Breast epithelium (tissue), 4 donors: ENCODE data around the gene SNRNP25. TPM values are rescaled to one million over a fixed set of nuclear protein-coding genes. Genes with fewer than 3 reads are reported as not detected.

Experiments
- DNase-seq, 2 donors: peaks; one replicate each; pipeline ENCODE4 v3.0.0-alpha.2; 2019; ENCODE audit warnings: low spot score in 2 of 2
- H3K27ac ChIP-seq, 2 donors: fragments of 200-600 bp; sonication (generic) in 1 of 2; one replicate each; pipeline ENCODE4 v1.5.1; 2016 to 2019; ENCODE audit warnings: mild to moderate bottlenecking in 1 of 2
- H3K27me3 ChIP-seq, 2 donors: fragments of 200-600 bp; sonication (generic) in 1 of 2; one replicate each; pipeline versions ENCODE4 v1.5.1 to v1.6.0; 2017 to 2019; ENCODE audit warnings: control low read depth in 1 of 2, mild to moderate bottlenecking in 1 of 2
- H3K36me3 ChIP-seq: fragments of 200-600 bp; one replicate; pipeline ENCODE4 v1.5.1; 2019
- H3K4me1 ChIP-seq, 2 donors: fragments of 200-600 bp; sonication (generic); one replicate each; pipeline ENCODE4 v1.5.1; 2016 to 2019; ENCODE audit warnings: control low read depth in 1 of 2
- H3K4me3 ChIP-seq, 3 donors: fragments of 200-600 bp; sonication (generic); 1 replicate in 2 of 3; 2 replicates in 1 of 3; pipeline ENCODE4 v1.5.1; 2016 to 2019; ENCODE audit warnings: mild to moderate bottlenecking in 3 of 3, moderate library complexity in 2 of 3
- H3K9me3 ChIP-seq, 2 donors: fragments of 200-600 bp; sonication (generic) in 1 of 2; one replicate each; pipeline ENCODE4 v1.5.1; 2016 to 2019; ENCODE audit warnings: control low read depth in 1 of 2
- POLR2A ChIP-seq: fragments of 450-650 bp; IDR thresholded peaks from one replicate; pipeline ENCODE4 v1.6.1; 2016; ENCODE audit warnings: antibody characterized with exemption, mild to moderate bottlenecking, moderate library complexity
- POLR2AphosphoS5 ChIP-seq, 3 donors: sonication (generic); formaldehyde crosslinking; IDR thresholded peaks; one replicate each; pipeline ENCODE4 v1.6.1; 2017; ENCODE audit warnings: antibody characterized with exemption in 3 of 3
- intact Hi-C: fragments of 100-400 bp; cut with DNase I; formaldehyde crosslinking; loops from one replicate; pipeline ENCODE4 v1.15.1; 2023; ENCODE audit warnings: low total_unique reads
- total RNA-seq, 3 donors: library from RNA; depleted of rRNA; stranded (reverse); fragments of >200 nt; gene quantifications; one replicate each; pipeline ENCODE4 v1.1.0, GENCODE V29; 2016
- TF ChIP-seq, protein P1 (sequence below), 3 donors: fragments of 450-650 bp; IDR thresholded peaks; one replicate each; pipeline ENCODE4 v1.5.1; 2016 to 2017; ENCODE audit warnings: antibody characterized with exemption in 3 of 3, mild to moderate bottlenecking in 3 of 3, moderate library complexity in 3 of 3

The SNRNP25 gene
- total RNA-seq, 3 donors from 2014 or later = 17.4 to 23.9 (median 17.9) TPM

DNA sequence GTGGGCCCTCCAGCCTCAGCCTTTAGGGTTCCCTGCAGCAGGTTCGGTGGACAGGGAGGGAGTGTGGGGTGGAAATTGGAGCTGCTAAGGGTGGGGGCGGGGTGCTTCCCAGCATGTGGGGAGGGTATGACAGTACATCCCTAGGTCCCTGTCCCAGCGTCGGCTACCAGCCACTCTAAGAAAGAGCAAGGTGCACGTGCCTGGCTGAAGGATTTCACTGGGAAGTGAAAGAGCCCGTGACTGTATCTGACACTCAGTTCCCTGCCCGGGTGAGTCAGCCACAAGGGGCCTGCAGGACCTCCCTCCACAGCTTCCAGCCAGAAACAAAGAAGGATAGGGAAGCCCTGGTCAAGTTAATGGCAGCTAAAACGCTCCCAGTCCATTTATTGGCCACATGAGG, 4.1 kb downstream of the SNRNP25 start:
- no peak for DNase-seq
- H3K4me3 ChIP-seq = no peak overlapping the region
- H3K9me3 ChIP-seq = no peaks in the 10 kb centered on the region
- no peak overlapping the region for H3K27ac ChIP-seq
- TF ChIP-seq POLR2A (no peak), POLR2AphosphoS5 (IDR thresholded peaks at IDR 0.05) (no peak)
- TF ChIP-seq, protein P1, sequence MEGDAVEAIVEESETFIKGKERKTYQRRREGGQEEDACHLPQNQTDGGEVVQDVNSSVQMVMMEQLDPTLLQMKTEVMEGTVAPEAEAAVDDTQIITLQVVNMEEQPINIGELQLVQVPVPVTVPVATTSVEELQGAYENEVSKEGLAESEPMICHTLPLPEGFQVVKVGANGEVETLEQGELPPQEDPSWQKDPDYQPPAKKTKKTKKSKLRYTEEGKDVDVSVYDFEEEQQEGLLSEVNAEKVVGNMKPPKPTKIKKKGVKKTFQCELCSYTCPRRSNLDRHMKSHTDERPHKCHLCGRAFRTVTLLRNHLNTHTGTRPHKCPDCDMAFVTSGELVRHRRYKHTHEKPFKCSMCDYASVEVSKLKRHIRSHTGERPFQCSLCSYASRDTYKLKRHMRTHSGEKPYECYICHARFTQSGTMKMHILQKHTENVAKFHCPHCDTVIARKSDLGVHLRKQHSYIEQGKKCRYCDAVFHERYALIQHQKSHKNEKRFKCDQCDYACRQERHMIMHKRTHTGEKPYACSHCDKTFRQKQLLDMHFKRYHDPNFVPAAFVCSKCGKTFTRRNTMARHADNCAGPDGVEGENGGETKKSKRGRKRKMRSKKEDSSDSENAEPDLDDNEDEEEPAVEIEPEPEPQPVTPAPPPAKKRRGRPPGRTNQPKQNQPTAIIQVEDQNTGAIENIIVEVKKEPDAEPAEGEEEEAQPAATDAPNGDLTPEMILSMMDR (IDR thresholded peaks at IDR 0.05) = no peak
- H3K27me3 ChIP-seq = no peaks in the 10 kb centered on the region
- peaks cover 12% of the 10 kb centered on the region for H3K36me3 ChIP-seq
- H3K4me1 ChIP-seq = no peaks in the 10 kb centered on the region
- intact Hi-C loops = no loop called here

GRCh38 chr16:58491-59439, 5.1 kb downstream of the SNRNP25 start:
- Histone ChIP-seq H3K4me3 (no peak overlapping the region), H3K36me3 (peaks cover 12% of the 10 kb centered on the region), H3K9me3 (no peaks in the 10 kb centered on the region), H3K27me3 (no peaks in the 10 kb centered on the region), H3K4me1 (no peaks in the 10 kb centered on the region), H3K27ac (no peak overlapping the region)
- DNase-seq = no peak
- intact Hi-C loops = no loop called here
- no peak for TF ChIP-seq POLR2AphosphoS5 (IDR thresholded peaks at IDR 0.05)
- no peak for TF ChIP-seq POLR2A
- TF ChIP-seq, protein P1 (IDR thresholded peaks at IDR 0.05) = no peak

GRCh38 chr16:59440-60059, 5.9 kb downstream of the SNRNP25 start:
- H3K4me1 ChIP-seq = no peaks in the 10 kb centered on the region
- TF ChIP-seq, protein P1 (IDR thresholded peaks at IDR 0.05) = no peak
- no peak for TF ChIP-seq POLR2A
- no peak for TF ChIP-seq POLR2AphosphoS5 (IDR thresholded peaks at IDR 0.05)
- H3K36me3 ChIP-seq = peaks cover 12% of the 10 kb centered on the region
- no peaks in the 10 kb centered on the region for H3K27me3 ChIP-seq
- H3K27ac ChIP-seq = no peak overlapping the region
- no peak for DNase-seq
- intact Hi-C loops = no loop called here
- no peaks in the 10 kb centered on the region for H3K9me3 ChIP-seq
- H3K4me3 ChIP-seq = no peak overlapping the region

- peaks cover 12% of the 10 kb centered on the region for H3K36me3 ChIP-seq
- H3K9me3 ChIP-seq = no peaks in the 10 kb centered on the region
- peaks cover 0 to 5% of the 10 kb centered on the region in 2 donors for H3K4me1 ChIP-seq
- intact Hi-C loops = no loop called here
- no peak for DNase-seq
- no peaks in the 10 kb centered on the region for H3K27me3 ChIP-seq
- no peak for TF ChIP-seq POLR2A
- TF ChIP-seq POLR2AphosphoS5 (IDR thresholded peaks at IDR 0.05) = no peak
- TF ChIP-seq, protein P1 (IDR thresholded peaks at IDR 0.05) = no peak
- no peak overlapping the region for H3K4me3 ChIP-seq
- H3K27ac ChIP-seq = no peak overlapping the region
Measured at GRCh38 chr16:60166-60565, 6.5 kb downstream of the SNRNP25 start.
